GM21360 (cell line): ENCODE results near the gene UGGT1.
A peak's percentile ranks its signal among the peaks of the same experiment; 100 is the strongest.

Experiments used
- ATAC-seq: cut with Tn5 transposase; IDR thresholded peaks from one replicate; pipeline ENCODE4 v1.9.1; 2021; ENCODE audit warnings: mild to moderate bottlenecking, moderate library complexity; ENCODE audit not compliant: unreplicated experiment

The UGGT1 gene

GRCh38 chr2:128090945-128091725 lies at the start of gene UGGT1:
TSS of gene UGGT1 (plus strand) at chr2:128091200. CDS start at chr2:128091358, 158 bp downstream.
- ATAC-seq = peak; percentile 90

- no peak for ATAC-seq
Measured at GRCh38 chr2:128041561-128041960, 49.4 kb upstream of the UGGT1 start.

- ATAC-seq = no peak
Measured at GRCh38 chr2:128043041-128043440, 48.0 kb upstream of the UGGT1 start.

GRCh38 chr2:128053331-128053730 lies 37.7 kb upstream of the UGGT1 start:
- no peak for ATAC-seq

GRCh38 chr2:128054104-128054885 lies 36.7 kb upstream of the UGGT1 start:
- ATAC-seq = no peak

- ATAC-seq = no peak
Measured at GRCh38 chr2:128057334-128057733, 33.7 kb upstream of the UGGT1 start.

GRCh38 chr2:128058114-128058513 lies 32.9 kb upstream of the UGGT1 start:
- ATAC-seq = no peak

GRCh38 chr2:128062571-128062970 lies 28.4 kb upstream of the UGGT1 start:
- no peak for ATAC-seq

GRCh38 chr2:128064353-128064752 lies 26.6 kb upstream of the UGGT1 start:
- no peak for ATAC-seq

- ATAC-seq = no peak
Measured at GRCh38 chr2:128069769-128070168, 21.2 kb upstream of the UGGT1 start.

- ATAC-seq = no peak
Measured at GRCh38 chr2:128073278-128073677, 17.7 kb upstream of the UGGT1 start.

GRCh38 chr2:128076461-128077106 lies 14.4 kb upstream of the UGGT1 start:
- no peak for ATAC-seq

- no peak for ATAC-seq
Measured at GRCh38 chr2:128084757-128085156, 6.2 kb upstream of the UGGT1 start.

- ATAC-seq = no peak
Measured at GRCh38 chr2:128086244-128086643, 4.8 kb upstream of the UGGT1 start.

GRCh38 chr2:128090575-128090944 lies 440 bp upstream of the UGGT1 start:
- ATAC-seq = no peak

GRCh38 chr2:128091726-128092080 lies 703 bp downstream of the UGGT1 start:
- no peak for ATAC-seq

GRCh38 chr2:128092656-128093055 lies 1.7 kb downstream of the UGGT1 start:
- ATAC-seq = no peak

- no peak for ATAC-seq
Measured at GRCh38 chr2:128093762-128094161, 2.8 kb downstream of the UGGT1 start.

- ATAC-seq = no peak
Measured at GRCh38 chr2:128095201-128095600, 4.2 kb downstream of the UGGT1 start.

- ATAC-seq = no peak
Measured at GRCh38 chr2:128103407-128103806, 12.4 kb downstream of the UGGT1 start.

GRCh38 chr2:128105072-128105471 lies 14.1 kb downstream of the UGGT1 start:
- ATAC-seq = no peak

GRCh38 chr2:128108166-128108565 lies 17.2 kb downstream of the UGGT1 start:
- no peak for ATAC-seq
